Lower leg skin (tissue), 3 donors: ENCODE measurements around the gene NUP188.

Experiments used
- POLR2A ChIP-seq, 2 donors: fragments of 450-650 bp; IDR thresholded peaks; one replicate each; pipeline ENCODE4 v1.6.1; 2016 to 2017; ENCODE audit warnings: antibody characterized with exemption in 2 of 2, mild to moderate bottlenecking in 1 of 2, moderate library complexity in 1 of 2
- TF ChIP-seq, protein P1 (sequence below), 3 donors: fragments of 450-650 bp; IDR thresholded peaks; one replicate each; pipeline ENCODE4 v1.5.1; 2016; ENCODE audit warnings: antibody characterized with exemption in 3 of 3, mild to moderate bottlenecking in 3 of 3, moderate library complexity in 2 of 3

GRCh38 chr9:129027224-129027684, 79.8 kb downstream of the NUP188 start:
- TF ChIP-seq, protein P1, sequence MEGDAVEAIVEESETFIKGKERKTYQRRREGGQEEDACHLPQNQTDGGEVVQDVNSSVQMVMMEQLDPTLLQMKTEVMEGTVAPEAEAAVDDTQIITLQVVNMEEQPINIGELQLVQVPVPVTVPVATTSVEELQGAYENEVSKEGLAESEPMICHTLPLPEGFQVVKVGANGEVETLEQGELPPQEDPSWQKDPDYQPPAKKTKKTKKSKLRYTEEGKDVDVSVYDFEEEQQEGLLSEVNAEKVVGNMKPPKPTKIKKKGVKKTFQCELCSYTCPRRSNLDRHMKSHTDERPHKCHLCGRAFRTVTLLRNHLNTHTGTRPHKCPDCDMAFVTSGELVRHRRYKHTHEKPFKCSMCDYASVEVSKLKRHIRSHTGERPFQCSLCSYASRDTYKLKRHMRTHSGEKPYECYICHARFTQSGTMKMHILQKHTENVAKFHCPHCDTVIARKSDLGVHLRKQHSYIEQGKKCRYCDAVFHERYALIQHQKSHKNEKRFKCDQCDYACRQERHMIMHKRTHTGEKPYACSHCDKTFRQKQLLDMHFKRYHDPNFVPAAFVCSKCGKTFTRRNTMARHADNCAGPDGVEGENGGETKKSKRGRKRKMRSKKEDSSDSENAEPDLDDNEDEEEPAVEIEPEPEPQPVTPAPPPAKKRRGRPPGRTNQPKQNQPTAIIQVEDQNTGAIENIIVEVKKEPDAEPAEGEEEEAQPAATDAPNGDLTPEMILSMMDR (IDR thresholded peaks at IDR 0.05), result no peak
- TF ChIP-seq POLR2A (IDR thresholded peaks at IDR 0.05), result no peak
